Hypothalamus (tissue), 51 donors: ENCODE results near the gene TBX4.

Experiments
- DNase-seq, 51 donors: peaks; one replicate each; lab custom pipeline; 2025; lab: John Stamatoyannopoulos, UW

TBX4 gene

GRCh38 chr17:61452301-61453290, at the start of gene TBX4:
TBX4 (plus strand) TSS chr17:61452422; CDS start chr17:61456491, 4,069 bp downstream.
- no peak for DNase-seq

GRCh38 chr17:61402978-61403800, 49.0 kb upstream of the TBX4 start:
- no peak for DNase-seq

- DNase-seq, result no peak
Observed at GRCh38 chr17:61403801-61404662, 48.2 kb upstream of the TBX4 start.

- no peak for DNase-seq
Observed at GRCh38 chr17:61404663-61404912, 47.6 kb upstream of the TBX4 start.

GRCh38 chr17:61404913-61405685, 47.1 kb upstream of the TBX4 start:
- DNase-seq, result no peak

- DNase-seq, result no peak
Observed at GRCh38 chr17:61405686-61406536, 46.3 kb upstream of the TBX4 start.

- no peak for DNase-seq
Observed at GRCh38 chr17:61406537-61406845, 45.7 kb upstream of the TBX4 start.

- no peak for DNase-seq
Observed at GRCh38 chr17:61406971-61407911, 45.0 kb upstream of the TBX4 start.

- DNase-seq, result no peak
Observed at GRCh38 chr17:61408151-61409041, 43.8 kb upstream of the TBX4 start.

GRCh38 chr17:61409301-61410112, 42.7 kb upstream of the TBX4 start:
- peak in 16 of 51 donors; percentile 13 to 69 (median 28) for DNase-seq

- DNase-seq, result peak in 43 of 51 donors; percentile 12 to 82 (median 51)
Observed at GRCh38 chr17:61410141-61411010, 41.8 kb upstream of the TBX4 start.

GRCh38 chr17:61411011-61411260, 41.3 kb upstream of the TBX4 start:
- peak in 3 of 51 donors; percentile 14 to 65 (median 27) for DNase-seq

- peak in 6 of 51 donors; percentile 32 to 60 (median 45) for DNase-seq
Observed at GRCh38 chr17:61411261-61412142, 40.7 kb upstream of the TBX4 start.

GRCh38 chr17:61412143-61412859, 39.9 kb upstream of the TBX4 start:
- DNase-seq, result peak in 50 of 51 donors; percentile 18 to 86 (median 68)
